Upper lobe of left lung (tissue), 6 donors: ENCODE results near the gene ZNF831. TPM values are rescaled to one million over a fixed set of nuclear protein-coding genes. Genes with fewer than 3 reads are reported as not detected.

Source experiments
- ATAC-seq, 2 donors: fragments of 200-7000 bp; cut with Tn5 transposase; one replicate each; pipeline ENCODE4 v1.9.1; 2022; ENCODE audit warnings: mild to moderate bottlenecking in 2 of 2, moderate library complexity in 2 of 2; ENCODE audit not compliant: low FRiP score in 2 of 2
- DNase-seq, 2 donors: peaks; one replicate each; pipeline ENCODE4 v3.0.0-alpha.2; 2019 to 2020
- H3K27ac ChIP-seq, 4 donors: fragments of 200-600 bp; sonication (generic); one replicate each; pipeline ENCODE4 v1.5.1; 2016 to 2019
- H3K27me3 ChIP-seq, 4 donors: fragments of 200-600 bp; sonication (generic); one replicate each; pipeline ENCODE4 v1.5.1; 2017 to 2019
- H3K36me3 ChIP-seq, 4 donors: fragments of 200-600 bp; sonication (generic); one replicate each; pipeline ENCODE4 v1.5.1; 2016 to 2019
- H3K4me1 ChIP-seq, 4 donors: fragments of 200-600 bp; sonication (generic); one replicate each; pipeline ENCODE4 v1.5.1; 2018 to 2019
- H3K4me3 ChIP-seq, 4 donors: fragments of 200-600 bp; sonication (generic); one replicate each; pipeline ENCODE4 v1.5.1; 2017 to 2019; ENCODE audit warnings: mild to moderate bottlenecking in 2 of 4, moderate library complexity in 1 of 4
- H3K9me3 ChIP-seq, 4 donors: fragments of 200-600 bp; sonication (generic); one replicate each; pipeline ENCODE4 v1.5.1; 2018 to 2019
- EP300 ChIP-seq, 4 donors: sonication (generic); formaldehyde crosslinking; IDR thresholded peaks; one replicate each; pipeline ENCODE4 v1.5.1; 2017; ENCODE audit warnings: antibody characterized with exemption in 4 of 4, control low read depth in 2 of 4
- POLR2A ChIP-seq, 4 donors: fragments of 450-650 bp; IDR thresholded peaks; one replicate each; pipeline ENCODE4 v1.5.1; 2016 to 2017; ENCODE audit warnings: antibody characterized with exemption in 4 of 4, mild to moderate bottlenecking in 2 of 4
- POLR2AphosphoS5 ChIP-seq, 2 donors: sonication (generic); formaldehyde crosslinking; IDR thresholded peaks; one replicate each; pipeline ENCODE4 v1.5.1; 2017; ENCODE audit warnings: antibody characterized with exemption in 2 of 2
- WGBS, 2 donors: methylation state at CpG; one replicate each; pipeline ENCODE4 v1.1.5; 2017 to 2018; 5-methylcytosine and 5-hydroxymethylcytosine counted together
- total RNA-seq, 6 donors: library from RNA; depleted of rRNA in 4 of 6; stranded (reverse); fragments of >200 nt in 4 of 6; gene quantifications; one replicate each; pipeline versions ENCODE4 v1.1.0 to v1.2.1, GENCODE V29; 2016 to 2021
- TF ChIP-seq, protein P1 (sequence below), 6 experiments: fragments of 450-650 bp in 4 of 6; fragments of 200-600 bp in 2 of 6; sonication (generic) in 2 of 6; IDR thresholded peaks; one replicate each; pipeline ENCODE4 v1.5.1; 2016 to 2019; ENCODE audit warnings: antibody characterized with exemption in 6 of 6
- donor health status: DM: no; HTN: no; CAD: no; lungs with moderate emphysema.
- donor health status: DM: no; HTN: yes; CAD: no; lungs with severe emphysema.

Gene ZNF831
- total RNA-seq, 6 donors from 2014 or later = 0.98 to 6.2 (median 2.8) TPM

DNA sequence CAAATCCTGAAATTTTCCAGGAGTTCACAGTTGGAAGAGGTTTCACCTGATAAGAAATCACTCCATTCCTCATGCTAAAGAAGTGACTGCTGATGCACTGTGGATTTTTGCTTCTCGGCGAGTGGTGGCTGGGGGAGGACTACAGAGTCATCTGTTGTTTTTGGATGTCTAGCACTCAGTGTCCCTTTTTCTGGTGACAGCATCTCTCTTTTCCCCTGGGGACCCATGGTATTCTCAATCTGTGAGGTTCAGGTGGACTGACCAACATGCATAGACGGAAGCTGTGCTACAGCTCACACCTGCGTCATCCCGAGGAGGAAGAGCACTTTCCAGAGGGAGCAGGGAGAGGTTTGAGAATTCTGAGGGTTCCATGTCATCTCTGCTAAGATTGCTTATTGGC lies 42.7 kb upstream of the ZNF831 start:
- ATAC-seq = no peak
- Histone ChIP-seq H3K27ac (no peak overlapping the region), H3K4me3 (no peak overlapping the region), H3K36me3 (no peaks in the 10 kb centered on the region), H3K9me3 (peaks cover 0 to 4% (median 0%) of the 10 kb centered on the region in 4 donors), H3K4me1 (peaks cover 0 to 5% (median 2%) of the 10 kb centered on the region in 4 donors), H3K27me3 (no peaks in the 10 kb centered on the region)
- WGBS, 2 donors = 92 to 95% methylated on average over 5 of the region's 5 CpGs
- no peak for TF ChIP-seq POLR2A (IDR thresholded peaks at IDR 0.05)
- no peak for TF ChIP-seq POLR2AphosphoS5 (IDR thresholded peaks at IDR 0.05)
- TF ChIP-seq EP300 (IDR thresholded peaks at IDR 0.05) = no peak
- TF ChIP-seq, protein P1, sequence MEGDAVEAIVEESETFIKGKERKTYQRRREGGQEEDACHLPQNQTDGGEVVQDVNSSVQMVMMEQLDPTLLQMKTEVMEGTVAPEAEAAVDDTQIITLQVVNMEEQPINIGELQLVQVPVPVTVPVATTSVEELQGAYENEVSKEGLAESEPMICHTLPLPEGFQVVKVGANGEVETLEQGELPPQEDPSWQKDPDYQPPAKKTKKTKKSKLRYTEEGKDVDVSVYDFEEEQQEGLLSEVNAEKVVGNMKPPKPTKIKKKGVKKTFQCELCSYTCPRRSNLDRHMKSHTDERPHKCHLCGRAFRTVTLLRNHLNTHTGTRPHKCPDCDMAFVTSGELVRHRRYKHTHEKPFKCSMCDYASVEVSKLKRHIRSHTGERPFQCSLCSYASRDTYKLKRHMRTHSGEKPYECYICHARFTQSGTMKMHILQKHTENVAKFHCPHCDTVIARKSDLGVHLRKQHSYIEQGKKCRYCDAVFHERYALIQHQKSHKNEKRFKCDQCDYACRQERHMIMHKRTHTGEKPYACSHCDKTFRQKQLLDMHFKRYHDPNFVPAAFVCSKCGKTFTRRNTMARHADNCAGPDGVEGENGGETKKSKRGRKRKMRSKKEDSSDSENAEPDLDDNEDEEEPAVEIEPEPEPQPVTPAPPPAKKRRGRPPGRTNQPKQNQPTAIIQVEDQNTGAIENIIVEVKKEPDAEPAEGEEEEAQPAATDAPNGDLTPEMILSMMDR (IDR thresholded peaks at IDR 0.05) = no peak
- DNase-seq = no peak

DNA sequence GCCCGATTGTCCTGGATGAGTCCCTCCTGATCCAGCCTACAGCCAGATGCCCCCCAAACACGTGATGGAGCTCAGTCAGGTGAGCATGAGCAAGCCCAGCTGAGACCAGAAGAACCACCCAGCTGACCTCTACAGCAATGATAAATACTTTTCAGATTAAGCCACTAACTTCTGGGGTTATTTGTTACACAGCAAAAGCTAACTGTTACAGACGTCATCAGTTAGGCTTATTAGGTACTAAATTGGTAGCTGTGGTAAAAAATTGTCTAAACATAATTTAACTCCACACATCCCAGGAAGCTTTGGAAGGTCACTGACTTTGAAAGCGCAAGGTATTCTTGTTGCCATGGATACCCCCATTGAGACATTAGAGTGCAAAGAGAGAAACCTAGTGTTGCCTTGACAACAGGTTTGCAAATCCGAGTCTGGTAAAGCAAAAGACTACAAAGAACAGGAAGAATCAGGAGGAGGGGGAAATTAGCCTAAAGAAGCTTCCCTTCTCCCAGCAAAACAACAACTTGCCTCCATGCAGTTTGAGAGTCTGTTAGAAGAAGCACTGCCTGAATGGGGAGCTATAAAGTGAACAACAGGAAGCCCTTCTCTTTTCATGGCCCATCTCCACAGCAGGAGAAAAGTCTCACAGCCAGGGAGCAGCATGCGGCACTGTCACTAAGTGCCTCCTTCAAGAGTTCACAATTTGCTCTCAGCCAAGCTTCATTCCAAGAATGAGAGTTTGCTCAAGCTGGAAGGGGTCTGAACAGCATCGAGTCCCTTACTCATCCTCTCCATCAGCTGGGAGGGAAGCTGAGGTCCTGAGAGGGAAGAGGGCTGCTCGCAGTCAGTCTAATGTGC lies 41.7 kb upstream of the ZNF831 start:
- no peaks in the 10 kb centered on the region for H3K36me3 ChIP-seq
- no peak for ATAC-seq
- no peak for TF ChIP-seq EP300 (IDR thresholded peaks at IDR 0.05)
- TF ChIP-seq POLR2A (IDR thresholded peaks at IDR 0.05) = no peak
- TF ChIP-seq POLR2AphosphoS5 (IDR thresholded peaks at IDR 0.05) = no peak
- TF ChIP-seq, protein P1 (IDR thresholded peaks at IDR 0.05) = no peak
- peaks cover 0 to 4% (median 0%) of the 10 kb centered on the region in 4 donors for H3K9me3 ChIP-seq
- no peak overlapping the region for H3K4me3 ChIP-seq
- no peak for DNase-seq
- no peaks in the 10 kb centered on the region for H3K27me3 ChIP-seq
- 53 to 69% methylated on average over 5 to 8 of the region's 8 CpGs for WGBS, 2 donors
- peak overlapping the region in 1 of 4 donors; percentile 30 for H3K27ac ChIP-seq
- H3K4me1 ChIP-seq = peaks cover 0 to 5% (median 2%) of the 10 kb centered on the region in 4 donors

DNA sequence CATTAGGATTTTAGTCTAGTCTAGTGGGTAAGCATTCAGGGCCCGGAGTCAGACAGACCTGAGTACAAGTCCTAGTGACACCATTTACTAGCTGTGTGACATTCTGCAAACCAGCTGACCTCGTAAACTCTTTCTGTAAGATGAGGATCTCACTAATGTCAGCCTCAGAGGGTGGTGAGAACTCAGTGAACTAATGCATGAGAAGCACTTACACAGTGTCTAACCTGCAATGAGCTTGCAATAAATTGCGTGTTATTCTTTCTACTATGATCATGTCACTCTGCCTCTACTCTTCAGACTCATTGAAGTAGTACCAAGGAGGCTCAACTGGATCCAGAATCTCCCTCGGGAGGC lies 41.1 kb upstream of the ZNF831 start:
- TF ChIP-seq POLR2AphosphoS5 (IDR thresholded peaks at IDR 0.05) (no peak), POLR2A (IDR thresholded peaks at IDR 0.05) (no peak), EP300 (IDR thresholded peaks at IDR 0.05) (no peak)
- TF ChIP-seq, protein P1 (IDR thresholded peaks at IDR 0.05) = no peak
- Histone ChIP-seq H3K4me1 (peaks cover 0 to 5% (median 2%) of the 10 kb centered on the region in 4 donors), H3K4me3 (no peak overlapping the region), H3K27ac (peak overlapping the region in 1 of 4 donors; percentile 30), H3K9me3 (peaks cover 0 to 4% (median 0%) of the 10 kb centered on the region in 4 donors), H3K36me3 (no peaks in the 10 kb centered on the region), H3K27me3 (no peaks in the 10 kb centered on the region)
- 81 to 84% methylated on average over 4 of the region's 4 CpGs for WGBS, 2 donors
- ATAC-seq = no peak
- DNase-seq = no peak

DNA sequence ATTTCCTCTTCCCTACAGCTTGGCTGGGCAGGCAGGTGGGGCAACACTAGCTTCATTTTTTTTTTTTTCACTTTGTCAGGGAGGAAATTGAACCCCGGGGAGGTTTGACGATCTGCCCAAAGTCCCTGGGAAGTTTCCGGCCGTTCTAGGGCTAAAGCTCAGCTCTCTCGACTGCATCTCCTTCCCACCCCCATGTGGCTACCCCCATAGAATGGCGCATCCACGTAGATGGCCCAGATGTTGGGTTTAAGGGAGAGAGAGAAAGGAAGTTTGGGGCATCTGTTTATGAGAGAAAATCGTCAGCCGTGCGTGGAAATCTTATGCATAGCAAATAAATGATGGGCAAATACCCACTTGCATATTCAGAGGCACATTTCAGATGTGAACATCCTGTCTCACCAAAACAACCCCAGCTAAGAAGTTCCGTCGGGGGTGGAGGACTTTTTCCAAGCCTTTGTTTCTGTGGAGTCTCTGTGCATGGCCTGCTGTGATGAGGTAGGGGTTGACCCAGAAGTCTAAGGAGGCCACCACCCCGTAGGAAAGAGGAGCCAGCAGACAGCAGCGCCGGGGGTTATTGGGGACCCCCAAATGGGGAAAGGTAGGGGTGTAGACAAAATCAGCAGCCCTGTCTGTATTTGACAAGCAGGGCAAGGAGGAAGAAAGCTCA lies 40.5 kb upstream of the ZNF831 start:
- DNase-seq = no peak
- no peak for ATAC-seq
- WGBS, 2 donors = 73 to 75% methylated on average over 14 to 15 of the region's 15 CpGs

More for the DNA sequence above, 40.5 kb upstream of the ZNF831 start:
- Histone ChIP-seq H3K4me1 (peaks cover 0 to 5% (median 2%) of the 10 kb centered on the region in 4 donors), H3K27me3 (no peaks in the 10 kb centered on the region), H3K9me3 (peaks cover 0 to 4% (median 0%) of the 10 kb centered on the region in 4 donors), H3K4me3 (no peak overlapping the region), H3K27ac (peak overlapping the region in 1 of 4 donors; percentile 22), H3K36me3 (no peaks in the 10 kb centered on the region)
- TF ChIP-seq EP300 (IDR thresholded peaks at IDR 0.05) (no peak), POLR2AphosphoS5 (IDR thresholded peaks at IDR 0.05) (no peak)
- TF ChIP-seq, protein P1 (IDR thresholded peaks at IDR 0.05) = no peak
